GM21717 (cell line): ENCODE data around the gene MSI2.

ENCODE experiments used
- ATAC-seq: cut with Tn5 transposase; IDR thresholded peaks from one replicate; pipeline ENCODE4 v1.9.1; 2021; ENCODE audit warnings: mild to moderate bottlenecking, moderate library complexity; ENCODE audit not compliant: unreplicated experiment

Gene MSI2

GRCh38 chr17:57685499-57686132 is 429.3 kb downstream of the MSI2 start:
- no peak for ATAC-seq

DNA sequence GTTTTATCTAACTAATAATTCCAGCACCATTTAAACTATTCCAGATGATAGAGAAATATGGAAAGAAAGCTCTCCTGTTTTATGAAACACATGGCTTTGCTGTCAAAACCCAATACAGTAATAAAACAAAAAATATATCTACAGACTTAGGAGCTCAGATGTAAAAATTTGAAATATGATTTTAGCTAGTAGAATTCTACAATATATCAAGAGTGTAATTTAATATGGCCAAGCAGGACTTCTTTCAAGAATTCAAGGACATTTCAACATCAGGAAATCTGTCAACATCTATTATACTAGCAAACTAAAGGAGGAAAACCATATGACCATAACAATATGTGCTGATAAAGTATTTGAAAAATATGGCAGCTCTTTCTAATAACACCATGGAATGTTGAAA is 431.3 kb downstream of the MSI2 start:
- ATAC-seq = no peak

DNA sequence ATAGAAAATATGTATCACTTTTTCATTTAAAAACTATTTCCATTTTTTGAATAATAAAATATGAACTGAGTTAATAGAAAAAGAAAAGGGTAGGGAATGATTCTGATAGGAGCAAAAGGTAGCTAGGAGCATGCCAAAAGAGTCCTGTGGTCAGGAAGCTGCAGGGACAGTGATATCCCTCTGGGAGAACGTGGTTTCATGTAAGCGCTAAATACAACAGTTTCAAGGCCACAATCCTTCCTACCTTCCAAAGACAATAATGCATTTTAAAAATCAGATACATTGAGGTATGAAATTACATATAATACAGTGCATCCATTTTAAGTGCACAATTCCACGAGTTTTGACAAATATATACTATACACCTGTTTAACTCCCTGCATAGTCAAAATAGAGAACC is 432.9 kb downstream of the MSI2 start:
- ATAC-seq = no peak

GRCh38 chr17:57691939-57692338 is 435.6 kb downstream of the MSI2 start:
- no peak for ATAC-seq

DNA sequence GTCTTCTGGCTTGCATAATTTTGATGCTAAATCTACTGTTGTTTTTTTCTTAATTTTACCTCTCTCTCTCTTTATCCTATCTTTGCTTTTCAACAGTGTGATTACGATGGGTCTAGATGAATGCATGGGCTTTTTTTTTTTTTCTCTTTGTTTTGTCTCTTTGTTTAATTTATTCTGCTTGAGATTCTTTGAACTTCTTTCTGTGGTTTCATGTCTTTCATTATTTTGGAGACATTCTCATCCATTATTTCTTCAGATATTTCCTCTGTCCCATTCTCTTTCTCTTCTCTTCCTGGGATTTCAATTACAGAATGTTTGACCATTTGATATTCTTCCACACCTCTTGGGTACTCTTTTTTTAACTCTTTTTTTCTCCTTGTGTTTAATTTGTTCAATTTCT is 436.4 kb downstream of the MSI2 start:
- no peak for ATAC-seq

DNA sequence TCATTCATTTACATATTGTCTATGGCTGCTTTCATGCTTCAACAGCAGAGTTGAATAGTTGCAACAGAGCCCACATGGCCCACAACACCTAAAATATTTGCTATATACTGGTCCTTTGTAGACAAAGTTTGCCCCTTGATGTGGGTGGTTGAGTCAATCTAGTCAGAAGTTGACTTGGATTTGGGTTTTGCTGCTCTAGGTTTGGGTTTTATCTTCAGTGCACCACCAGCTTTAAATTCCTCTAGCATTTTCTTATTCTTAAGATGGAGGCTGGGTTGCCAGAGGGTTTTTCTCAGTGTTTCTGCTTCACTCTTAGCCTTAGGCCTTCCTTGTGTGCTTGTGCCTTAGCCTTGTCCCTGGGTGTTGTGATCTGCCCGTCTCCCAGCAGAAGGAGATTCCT is 437.7 kb downstream of the MSI2 start:
- no peak for ATAC-seq

- no peak for ATAC-seq
Measured at GRCh38 chr17:57696050-57696449, 439.7 kb downstream of the MSI2 start.

- no peak for ATAC-seq
Measured at GRCh38 chr17:57697197-57697596, 440.9 kb downstream of the MSI2 start.

DNA sequence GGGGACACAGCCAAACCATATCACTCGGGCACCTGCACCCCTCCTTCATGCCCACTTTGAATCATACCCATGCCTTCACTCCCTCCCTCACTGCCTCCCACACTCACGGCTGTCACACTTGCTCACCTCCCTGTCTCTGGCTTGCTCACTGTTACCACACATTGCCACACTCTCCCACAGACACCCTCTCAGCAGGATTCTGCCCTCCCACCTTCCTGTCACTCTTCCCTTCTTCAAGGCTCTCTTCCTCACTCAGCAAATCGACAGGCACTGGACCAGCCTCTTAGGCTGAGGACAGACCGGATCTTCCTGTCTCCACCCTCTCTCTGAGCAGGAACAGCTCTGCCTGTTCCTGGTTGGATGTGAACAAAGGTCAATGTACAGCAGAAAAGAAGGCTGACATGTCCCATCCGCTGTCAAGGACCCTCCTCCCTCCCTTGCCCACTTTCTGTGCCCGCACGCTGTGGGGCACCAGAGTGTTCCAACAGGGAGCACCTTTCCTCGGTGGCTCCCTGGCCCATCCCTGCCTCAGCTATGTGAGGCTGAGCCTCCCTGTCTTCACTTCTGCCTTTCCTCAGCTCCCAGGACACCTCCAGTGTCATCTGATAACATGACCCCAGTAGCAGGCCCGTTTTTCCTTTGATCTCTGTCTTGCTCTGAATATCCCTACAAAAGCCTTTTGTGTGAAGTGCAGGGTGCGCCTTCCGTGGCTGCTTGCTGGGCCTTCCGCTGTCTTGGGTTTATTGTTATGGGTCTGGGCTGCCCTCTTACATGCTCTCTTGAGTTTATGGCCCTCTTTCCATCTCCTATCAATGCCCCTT is 441.8 kb downstream of the MSI2 start:
- no peak for ATAC-seq

DNA sequence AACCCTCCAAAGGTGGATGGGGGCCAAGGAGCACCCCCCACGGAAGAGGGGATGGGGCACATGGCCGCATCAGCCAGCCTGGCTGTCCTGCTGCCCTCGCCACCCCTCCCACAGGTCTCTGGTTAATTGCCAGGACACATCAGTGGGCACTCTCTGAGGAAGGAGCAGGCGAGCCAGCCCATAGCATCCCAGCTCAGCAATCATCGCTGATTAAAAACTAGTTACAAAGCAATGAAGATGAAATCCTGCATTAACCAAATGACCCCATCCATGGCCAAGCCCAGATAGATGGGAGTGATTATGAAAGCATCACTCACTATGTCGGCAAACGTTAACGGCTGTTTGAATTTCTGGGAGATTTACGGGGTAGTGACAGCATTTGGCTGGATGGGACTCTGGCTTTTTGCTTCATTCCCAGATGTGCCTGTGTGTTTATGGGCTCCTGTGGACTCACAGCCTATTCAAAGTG is 443.5 kb downstream of the MSI2 start:
- ATAC-seq = no peak

DNA sequence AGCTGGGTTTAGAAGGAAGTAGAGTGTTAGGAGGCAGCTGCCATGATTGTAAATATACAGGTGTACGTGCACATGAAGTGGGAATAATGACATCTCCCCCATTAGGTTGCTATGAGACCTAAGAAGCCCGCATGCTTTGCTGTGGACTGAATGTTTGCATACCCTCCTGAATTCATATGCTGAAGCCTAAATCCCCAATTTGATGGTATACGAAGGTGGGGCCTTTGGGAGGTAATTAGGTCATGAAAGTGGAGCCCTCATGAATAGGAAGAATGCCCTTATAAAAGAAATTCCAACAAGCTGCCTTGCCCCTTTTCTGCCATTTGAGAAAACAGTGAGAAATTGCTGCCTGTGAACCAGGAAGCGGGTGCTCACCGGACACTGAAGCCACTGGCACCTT is 444.8 kb downstream of the MSI2 start:
- no peak for ATAC-seq

DNA sequence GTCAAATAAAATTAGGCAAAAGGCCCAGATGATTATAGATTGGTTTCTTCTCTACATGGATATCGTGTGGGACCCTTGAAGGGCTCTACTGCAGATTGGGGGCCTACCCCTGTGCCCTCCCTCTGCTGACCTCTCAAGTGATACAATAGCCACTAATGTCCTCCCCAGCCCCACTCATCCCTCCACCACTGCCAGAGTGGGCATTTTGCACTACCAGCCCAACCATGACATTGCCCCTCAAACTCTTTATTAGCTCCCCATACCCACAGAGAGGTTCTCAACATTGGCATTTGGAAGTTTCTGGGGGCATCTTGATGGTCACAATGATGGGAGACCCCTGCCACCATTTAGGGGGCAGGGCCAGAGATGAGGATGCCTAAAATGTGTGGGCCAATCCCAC is 446.9 kb downstream of the MSI2 start:
- no peak for ATAC-seq

DNA sequence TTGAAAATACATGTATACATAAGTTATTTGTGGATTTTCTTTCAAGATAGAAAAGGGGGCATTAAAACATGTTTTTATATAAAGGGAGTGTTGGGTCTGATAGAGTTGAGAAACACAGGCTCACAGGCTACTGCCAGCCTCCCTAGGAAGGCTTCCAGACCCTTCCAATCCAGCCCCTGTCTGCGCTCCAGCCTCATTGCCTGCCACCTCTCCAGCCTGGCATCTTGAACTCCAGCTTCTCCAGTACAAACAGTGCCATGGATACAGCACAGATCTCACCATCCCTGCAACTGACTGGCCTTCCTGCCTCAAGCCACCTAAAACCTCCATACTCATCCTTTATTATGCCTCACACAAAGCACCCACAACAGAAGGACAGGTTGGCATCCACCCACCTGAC is 448.1 kb downstream of the MSI2 start:
- no peak for ATAC-seq

DNA sequence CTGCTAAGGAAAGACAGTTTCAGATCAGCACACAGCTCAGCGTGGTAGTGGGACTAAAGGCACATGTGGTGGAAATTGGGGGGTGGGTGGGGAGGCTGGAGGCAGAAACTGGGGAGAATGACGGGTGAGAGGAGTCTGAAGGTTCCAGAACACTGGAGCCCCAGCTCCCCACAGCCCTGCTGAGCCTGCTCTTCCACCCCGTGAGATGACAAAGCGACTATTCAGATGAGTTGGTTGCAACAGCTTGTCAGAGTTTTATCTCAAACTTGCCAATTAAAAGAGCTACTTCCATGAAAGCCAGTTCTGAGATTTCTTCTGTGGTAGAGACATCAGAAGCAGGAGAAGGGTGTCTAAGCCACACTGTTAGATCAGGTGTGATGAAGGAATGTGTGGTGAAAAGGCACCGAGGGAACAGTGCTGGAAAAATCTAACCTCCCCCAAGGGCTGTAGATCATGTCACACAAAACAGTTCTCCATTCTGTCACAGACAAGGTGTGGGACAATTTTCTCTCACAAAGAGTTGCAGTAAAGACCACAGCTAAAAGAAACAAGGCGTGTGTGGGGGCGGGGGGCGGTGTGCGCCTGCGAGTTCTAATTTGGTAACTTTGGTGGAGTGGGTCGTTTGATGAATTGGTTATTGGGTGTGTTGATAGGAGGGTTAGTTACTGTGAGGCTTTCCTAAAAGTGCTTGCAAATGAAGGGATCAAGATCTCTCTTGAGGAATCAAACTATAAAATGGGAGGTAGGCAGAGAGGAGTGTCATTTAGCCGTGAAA is 449.8 kb downstream of the MSI2 start:
- no peak for ATAC-seq

DNA sequence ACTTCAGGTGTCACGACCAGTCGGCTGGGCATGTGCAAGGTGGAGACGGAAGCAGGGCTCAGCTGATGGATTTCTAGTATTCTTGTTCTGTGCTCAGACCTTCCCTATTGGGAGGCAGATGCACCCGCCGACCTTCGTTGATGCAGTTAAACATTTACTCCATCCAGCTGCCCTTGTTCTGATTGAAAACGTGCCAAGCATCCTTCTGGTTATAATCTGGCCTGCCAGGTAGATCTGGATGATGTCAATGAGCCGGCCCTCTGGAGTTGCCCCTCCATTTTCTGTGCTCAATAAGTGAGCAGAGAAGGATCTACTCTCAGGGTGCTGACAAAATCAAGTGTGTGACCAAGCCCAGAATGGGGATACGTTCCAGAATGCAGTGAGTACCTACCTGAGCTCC is 450.4 kb downstream of the MSI2 start:
- ATAC-seq = no peak

DNA sequence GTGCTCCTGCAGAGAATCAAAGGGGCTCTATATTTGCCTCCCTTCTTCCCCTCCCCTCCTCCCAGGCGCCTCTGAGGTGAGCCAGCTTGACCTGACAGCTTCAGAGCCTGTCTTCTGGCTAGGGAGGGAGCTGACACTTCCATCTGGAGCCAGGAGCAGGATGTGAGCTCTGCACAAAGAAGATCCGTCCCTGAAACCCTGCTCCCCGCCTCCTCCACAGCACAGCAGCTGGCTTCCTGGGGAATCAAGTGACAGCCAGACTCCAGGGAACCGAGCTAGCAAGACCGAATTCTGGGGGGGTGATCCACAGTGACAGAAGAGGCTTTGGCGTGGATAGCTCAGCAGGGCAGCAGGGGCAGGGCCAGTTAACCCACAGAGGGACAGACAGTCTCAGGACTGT is 451.6 kb downstream of the MSI2 start:
- ATAC-seq = no peak

- ATAC-seq = no peak
Measured at GRCh38 chr17:57708410-57708809, 452.1 kb downstream of the MSI2 start.

- ATAC-seq = no peak
Measured at GRCh38 chr17:57713140-57713539, 456.8 kb downstream of the MSI2 start.

- ATAC-seq = no peak
Measured at GRCh38 chr17:57714665-57715180, 458.4 kb downstream of the MSI2 start.

- ATAC-seq = no peak
Measured at GRCh38 chr17:57715981-57716380, 459.7 kb downstream of the MSI2 start.

GRCh38 chr17:57718878-57719277 is 462.6 kb downstream of the MSI2 start:
- ATAC-seq = no peak
